NCI-H2196 treated with DMSO at 0.1 percent for 48 hours (cell line): ENCODE data around the gene CDK8.

Experiments used
- DNase-seq: peaks from one replicate; lab custom pipeline; 2025; ENCODE audit not compliant: unreplicated experiment; lab: John Stamatoyannopoulos, UW

Gene CDK8

DNA sequence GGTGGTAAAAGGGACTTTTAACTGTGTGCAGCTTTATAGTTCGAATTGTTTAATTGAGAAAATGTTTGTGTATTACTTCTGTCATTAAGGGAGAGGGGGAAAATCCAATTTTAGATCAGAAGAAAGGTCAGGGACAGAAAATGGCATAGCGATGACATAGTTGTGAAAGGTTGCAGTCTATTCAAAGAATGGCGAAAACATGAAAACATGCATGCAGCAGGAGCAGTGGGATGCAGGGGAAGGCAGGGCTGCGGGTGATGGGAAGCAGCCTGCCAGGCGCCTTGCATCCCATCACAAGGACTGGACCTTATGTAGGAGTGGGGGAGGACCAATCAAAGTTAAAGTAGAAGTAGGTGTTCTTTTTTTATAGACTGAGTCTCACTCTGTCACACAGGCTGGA is 125.9 kb downstream of the CDK8 start:
- no peak for DNase-seq

DNA sequence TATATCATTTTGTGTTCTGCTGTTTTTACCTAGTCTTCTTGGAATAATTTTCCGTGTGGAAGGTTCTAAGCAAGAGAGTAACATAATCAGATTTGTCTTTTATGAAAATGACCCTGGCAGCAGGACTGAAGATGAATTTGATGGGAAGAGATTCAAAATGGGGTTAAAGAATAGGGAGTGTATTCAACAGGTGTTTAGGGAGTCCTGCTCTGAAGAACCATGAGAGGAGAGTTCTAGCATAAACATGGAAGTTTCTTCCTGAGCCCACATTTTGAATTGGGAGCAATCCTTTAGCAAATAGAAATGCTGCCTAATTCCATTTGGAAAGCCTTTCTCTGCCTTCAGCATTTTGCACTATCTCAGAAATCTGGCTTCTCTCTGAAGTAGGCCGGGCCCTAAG is 127.0 kb downstream of the CDK8 start:
- no peak for DNase-seq

DNA sequence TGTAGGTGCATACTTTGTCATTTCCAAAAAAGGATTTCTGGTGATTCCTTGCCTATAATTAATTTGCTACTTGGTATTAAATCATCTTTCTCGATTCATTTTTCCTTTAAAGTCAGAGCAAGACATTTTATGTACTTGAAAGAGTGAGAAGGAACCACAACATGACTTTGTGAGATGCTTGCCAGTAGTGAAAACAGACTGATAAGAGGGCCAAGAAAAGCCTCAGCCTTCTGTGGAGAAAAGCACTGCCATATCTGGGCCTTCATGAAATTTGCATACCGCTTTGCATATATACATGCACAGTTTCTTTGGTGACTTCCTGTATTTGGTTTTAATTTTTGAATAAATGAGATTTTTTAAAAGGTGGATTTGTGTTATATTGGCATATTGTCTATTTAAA is 128.4 kb downstream of the CDK8 start:
- DNase-seq: no peak

DNA sequence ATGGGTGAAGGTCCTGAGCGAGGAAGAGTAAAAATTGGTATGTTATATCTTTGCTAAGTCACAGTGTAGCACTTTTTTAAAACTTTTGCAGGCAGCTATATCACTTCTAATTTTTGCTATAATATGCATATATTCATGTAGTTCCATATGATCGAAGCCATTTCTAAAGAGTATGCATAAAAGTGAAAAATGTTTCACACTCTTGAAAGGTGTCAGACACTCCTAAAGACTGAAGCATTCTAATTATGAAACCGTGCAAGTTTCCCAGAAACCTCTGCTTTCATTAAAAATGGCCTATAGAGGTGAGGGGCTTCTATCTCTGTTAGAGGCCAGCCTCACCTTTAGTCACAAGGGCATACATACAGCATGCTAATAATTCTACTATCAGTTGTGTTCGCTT is 128.9 kb downstream of the CDK8 start:
- DNase-seq: no peak

DNA sequence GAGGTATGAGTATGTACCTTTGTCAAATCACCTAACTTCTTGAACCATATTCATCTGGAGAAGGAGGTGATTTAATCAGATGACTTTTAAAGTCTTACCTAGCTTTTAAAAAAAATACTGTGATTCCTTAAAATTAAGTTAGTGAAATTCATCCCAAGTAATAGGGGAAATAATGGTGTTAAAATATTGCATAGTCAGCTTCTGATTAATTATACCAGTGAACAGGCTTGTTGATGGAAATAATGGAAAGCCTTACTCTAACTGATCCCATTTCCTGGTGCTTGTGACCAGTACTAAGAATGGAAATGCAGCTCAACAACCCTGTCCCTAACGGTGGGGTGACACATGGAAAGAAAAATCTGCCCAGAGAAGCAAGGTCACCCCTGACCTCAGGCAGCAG is 130.7 kb downstream of the CDK8 start:
- no peak for DNase-seq

DNA sequence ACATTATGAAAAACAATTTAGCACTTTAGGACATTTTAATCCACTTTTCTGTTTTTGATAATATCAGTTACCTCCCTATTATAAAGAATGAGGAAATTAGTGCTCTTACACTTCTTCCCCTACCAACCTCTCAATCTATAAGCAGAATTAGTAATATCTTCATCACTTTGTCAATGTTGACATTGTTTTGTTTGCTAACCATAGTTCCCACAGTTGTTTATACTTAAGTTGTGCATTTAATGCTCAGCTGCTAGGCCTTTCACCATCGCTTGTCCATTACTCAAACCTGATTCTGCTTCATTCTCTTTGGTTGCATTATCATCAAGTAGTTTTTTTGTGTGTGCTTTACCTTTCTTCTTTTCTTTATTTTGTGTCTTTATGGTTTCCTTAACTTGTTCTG is 132.1 kb downstream of the CDK8 start:
- no peak for DNase-seq

DNA sequence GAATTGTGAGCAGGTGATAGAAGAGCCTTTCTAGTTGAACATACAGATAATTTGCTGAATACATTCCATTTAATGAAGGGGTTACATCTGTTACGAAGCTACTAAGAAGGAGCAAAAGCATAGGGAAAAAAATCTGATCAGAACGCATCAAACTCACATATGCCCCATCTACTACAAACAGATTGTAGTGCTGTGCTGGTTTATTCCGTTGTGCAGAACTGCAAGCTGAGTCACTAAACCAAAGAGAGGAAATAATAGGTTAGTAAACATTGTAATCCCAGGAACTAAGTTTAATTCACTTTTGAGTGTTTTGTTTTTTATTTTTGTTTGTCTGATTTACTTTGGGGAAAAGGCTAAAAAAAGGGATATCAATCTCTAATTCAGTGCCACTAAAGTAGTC is 136.3 kb downstream of the CDK8 start:
- DNase-seq: no peak

DNA sequence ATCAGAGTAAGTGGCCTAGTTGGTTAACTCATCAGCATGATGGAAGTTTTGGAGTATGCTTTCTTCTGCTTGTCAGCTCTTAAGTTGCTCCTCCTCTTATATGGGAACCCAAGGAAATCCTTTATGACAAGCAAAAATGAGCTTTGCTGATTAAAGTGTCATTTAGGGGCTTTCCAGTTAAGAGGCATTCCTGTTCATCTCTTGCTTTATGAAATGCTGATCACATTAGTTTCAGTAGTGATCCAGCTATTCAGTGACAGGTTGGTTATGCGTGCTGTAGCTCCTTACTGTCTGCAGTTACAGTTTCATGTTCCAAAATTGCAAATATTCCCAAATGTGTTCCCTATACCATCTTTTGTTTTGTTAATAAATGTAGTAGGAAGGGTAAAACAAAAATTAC is 146.6 kb downstream of the CDK8 start:
- DNase-seq: no peak

DNA sequence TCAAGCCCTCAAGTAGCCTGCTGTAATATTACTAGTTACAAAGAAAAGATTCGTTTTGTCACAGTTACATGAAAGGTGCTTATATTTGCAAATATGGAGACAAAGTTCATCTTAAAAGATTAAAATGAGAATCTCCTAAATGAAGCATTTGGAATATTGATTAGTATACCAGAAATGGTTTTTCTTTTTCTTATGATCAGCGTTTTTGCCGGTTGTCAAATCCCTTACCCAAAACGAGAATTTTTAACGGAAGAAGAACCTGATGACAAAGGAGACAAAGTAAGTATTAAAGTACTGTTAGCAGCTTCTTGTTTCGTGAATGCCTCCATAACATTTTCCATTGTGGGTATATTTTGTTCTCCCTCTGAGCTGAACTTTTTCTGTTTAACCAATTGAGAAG is 147.1 kb downstream of the CDK8 start:
- no peak for DNase-seq

DNA sequence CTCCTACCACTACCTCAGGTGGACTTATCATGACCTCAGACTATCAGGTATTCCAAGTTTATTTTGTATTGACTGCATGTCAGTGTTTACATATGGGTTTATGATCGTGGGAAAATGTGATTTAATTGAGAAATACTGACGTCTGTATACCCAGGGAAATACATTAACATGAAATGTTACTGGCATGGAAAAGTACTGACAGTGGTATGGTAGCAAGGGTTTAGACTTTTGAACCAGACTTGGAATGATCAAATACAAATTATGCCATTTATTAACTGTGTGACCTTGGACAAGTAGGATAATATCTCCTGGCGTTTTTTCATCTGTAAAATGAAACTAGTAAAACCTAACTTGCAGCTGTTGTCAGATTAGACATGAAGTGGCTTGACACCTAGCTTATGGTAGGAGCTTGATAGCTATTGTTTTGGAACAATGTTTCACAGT is 147.7 kb downstream of the CDK8 start:
- DNase-seq: no peak

DNA sequence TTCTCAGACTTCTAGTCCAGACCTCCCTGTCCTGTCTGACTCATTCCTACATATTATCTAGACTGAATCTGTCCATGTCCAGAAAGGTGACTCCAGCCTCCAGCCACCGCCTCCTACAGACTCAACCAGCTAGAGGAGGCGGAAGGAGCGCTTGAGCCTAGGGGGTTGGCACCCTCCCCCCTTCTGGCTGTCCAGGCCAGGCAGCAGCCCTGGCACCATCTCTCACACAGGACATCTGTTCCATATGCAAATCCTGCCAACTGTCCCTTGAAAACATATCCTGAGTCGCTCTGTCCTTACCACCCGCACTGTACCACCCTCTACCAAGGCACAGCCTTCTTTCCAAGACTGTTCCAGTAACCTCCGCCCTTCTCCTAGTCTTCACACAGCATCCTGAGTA is 152.9 kb downstream of the CDK8 start:
- DNase-seq: no peak

DNA sequence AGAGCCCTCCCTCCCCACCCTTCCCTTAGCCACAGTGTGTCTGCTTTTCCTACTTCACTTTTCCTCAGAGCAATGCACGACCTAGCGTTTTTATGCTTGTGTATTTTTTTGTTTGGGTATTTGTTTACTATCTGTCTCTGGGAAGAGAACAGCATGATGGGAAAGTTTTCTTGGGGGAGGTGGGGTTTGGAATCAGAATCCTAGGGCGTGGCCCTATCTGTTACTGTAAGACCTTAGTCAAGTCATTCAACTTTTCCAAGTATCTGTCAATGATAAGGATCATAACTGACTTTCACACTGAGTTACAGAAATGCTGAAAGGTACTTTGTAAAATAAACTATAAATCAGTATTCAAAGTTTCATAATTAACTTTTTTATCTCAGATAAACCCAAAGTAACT is 157.3 kb downstream of the CDK8 start:
- no peak for DNase-seq

DNA sequence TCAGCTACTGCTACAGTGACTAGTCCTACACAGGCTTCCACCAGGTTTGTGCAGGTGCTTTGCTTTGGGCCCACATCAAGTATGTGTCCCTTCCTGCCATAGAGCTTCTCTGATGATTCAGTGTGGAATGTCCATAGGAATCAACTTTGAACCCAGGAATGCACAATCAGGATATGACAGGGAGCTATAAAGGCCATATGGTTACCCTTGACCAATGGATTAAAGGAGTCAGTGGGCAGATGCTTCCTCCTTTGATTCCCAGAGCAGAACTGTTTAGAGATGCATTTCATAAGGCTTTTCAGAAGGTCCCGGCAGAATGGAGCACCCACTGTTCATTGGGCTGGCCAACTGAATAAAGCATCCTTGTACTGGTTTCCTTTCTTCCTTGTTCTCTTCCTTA is 158.3 kb downstream of the CDK8 start:
- no peak for DNase-seq

DNA sequence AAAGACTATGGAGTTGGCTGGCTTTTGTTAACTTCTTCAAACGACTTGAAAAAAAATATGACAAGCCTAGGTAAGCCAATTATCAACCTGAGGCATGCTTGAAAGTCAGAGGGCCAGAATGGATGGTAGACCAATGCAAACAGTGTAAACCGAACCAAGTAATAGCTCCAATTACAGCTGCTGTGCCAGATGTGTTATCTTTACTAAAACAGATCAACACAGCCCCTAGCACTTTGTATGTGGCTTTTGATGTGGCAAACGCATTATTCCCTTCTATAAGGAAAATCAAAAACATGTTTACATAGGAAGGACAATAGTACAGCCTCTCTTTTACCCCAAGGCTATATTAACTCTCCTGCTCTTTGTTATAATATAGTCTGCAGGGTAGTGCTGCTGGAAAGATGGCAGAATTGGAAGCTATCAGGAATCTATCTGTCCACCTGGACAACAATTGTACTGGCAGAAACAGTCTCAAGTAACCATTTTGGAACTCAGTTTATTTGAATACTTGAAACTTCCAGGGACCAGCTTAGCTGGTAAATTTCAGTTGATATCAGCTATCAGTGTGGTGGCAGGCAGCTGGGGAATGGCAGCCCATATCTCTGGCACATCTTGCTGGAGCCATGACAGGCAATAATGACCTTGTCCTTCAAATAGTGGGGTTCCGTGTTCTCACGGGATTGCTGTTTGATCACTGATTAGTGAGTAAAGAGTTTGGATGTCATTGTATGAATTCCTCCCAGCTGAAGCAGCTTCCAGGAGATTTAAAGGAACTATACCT is 159.2 kb downstream of the CDK8 start:
- no peak for DNase-seq

DNA sequence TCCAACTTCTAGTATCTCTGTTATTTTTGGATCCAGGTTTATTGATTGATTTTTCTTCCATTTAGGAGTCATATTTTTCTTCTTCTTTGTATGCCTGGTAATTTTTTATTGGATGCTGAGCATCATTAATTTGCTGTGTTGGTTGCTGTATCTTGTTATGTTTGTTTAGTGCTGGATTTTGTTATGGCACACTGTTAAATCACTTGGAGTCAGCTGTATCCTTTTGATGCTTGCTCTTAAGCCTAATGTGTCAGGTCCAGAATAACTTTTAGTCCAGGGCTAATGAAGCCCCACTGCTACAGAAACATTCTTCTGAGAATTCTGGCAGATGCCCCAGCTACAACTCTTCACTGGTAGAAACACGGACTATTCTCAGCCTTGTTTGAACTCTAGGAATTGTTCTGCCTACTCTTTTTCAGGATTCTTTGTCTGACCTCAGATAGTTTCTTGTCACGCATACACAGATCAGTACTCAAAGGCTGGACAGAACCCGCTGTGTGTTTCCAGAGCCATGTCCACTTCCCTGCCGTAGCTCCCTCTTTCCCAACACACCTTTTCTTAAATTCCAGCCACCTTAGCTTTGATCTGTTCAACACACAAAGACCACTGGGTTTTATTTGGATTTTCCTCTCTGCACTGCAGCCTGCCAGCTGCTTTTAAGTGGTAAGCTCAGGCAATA is 166.5 kb downstream of the CDK8 start:
- no peak for DNase-seq

DNA sequence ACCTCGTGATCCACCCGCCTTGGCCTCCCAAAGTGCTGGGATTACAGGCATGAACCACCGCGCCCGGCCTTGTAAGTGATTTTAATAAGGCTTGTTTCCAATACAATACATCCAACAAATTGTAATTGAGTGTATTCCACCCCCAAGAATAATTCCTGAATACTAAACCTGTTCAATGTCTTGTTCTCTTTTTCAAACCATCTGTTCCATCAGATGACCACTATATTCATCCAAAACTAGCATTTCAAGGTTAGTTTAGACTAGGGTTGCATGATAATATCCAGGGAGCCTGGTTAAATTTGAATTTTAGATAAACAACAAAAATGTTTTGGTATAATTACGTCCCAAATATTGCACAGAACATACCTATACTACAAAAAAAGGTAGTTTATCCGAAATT is 168.1 kb downstream of the CDK8 start:
- no peak for DNase-seq

DNA sequence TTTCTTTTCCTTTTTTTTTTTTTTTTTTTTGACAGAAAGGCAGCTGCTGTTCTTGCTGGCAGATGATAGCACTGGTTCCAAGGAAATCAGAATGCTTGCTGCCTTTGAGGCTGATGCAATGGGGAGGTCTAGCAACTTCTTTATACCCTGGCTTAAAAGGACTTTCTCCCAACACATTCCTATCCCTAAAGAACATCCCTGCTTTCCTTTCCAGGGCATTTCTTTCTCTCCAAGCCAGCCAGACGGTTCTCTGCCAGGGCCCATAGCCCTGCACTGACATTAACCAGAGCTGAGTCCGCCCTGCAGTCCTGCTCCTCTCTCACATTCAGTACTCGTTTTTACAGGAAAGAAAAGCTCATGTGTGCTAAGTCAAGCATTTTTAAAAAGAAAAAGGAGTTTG is 169.7 kb downstream of the CDK8 start:
- no peak for DNase-seq

DNA sequence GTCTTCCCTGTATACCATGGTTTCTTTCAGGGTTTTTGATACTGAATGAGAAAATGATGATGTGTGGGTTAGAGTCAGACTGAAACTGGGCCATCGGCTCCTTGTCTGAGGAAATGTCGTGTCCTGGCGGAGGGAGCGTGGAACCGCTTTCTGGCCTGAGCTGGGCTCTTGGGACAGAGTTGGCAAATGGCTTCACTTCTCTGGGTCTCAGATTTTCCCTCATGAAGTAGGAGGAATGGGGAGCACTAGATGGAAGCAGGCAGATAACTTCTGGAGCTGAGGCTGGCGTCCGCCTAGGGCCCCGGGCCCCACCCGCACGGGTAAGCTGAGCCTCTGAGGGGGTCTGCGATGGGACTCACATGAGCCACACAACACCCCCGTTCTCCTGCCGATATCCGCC is 170.3 kb downstream of the CDK8 start:
- DNase-seq: no peak

DNA sequence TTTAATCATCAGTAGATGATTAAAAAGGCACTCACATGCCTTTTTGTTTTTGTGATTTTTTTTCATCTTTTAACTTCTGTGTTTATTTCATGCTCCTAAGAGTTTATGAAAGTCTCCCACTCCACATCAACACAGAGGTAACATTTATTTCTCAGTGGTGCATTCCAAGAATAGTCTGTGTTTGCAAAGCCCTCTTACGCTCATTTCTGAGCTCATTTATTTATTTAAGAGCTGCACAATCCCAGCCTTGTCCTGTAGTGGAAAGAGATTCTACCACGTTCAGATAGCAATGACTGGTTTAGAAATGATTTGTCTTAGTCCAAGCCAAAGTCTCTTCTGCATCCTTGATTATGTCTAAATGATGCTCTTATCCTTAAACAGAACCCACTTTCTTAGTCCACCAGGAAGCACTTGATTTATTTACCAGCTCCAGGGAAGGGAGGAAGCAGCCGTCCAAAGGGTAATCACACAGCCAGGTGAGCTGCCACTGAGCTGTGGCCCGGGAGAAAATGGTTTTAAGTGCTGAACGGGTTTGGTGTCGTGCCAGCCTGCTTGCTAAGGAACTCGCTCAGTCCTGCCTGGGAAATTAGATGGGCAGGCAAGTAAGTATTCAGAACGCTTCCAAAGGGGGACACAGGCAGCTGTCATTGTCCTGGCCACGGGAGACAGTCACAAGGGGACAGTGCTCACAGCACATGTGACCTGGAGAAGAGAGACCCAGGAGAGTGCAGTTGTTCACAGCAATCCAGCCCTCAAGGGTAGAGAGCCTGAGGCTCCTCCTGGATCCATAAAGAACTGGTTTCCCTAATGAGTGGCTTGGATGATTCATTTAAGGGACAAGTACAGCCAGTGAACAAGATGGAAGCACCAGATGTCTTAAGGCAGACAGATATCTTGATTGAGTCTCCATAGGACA is 171.8 kb downstream of the CDK8 start:
- peak; percentile 3 for DNase-seq

DNA sequence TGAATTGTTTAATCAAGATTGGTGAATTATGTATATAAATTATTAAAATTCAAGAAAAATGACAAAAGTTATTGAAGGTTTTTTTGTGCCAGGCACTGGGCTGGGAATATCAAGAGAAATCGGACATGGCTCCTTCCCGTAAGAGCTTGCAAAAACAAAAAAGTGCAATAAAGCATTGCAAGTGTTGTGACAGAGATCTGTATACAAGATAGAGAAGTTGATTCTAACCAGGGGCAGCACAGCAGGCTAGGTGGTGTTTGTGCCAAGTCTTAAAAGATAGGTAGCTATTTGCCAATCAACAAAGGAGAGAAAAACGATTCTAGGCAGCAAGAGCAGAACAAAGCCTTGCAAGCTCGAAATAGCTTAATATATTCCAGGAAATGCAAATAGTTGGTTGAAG is 179.8 kb downstream of the CDK8 start:
- no peak for DNase-seq

DNA sequence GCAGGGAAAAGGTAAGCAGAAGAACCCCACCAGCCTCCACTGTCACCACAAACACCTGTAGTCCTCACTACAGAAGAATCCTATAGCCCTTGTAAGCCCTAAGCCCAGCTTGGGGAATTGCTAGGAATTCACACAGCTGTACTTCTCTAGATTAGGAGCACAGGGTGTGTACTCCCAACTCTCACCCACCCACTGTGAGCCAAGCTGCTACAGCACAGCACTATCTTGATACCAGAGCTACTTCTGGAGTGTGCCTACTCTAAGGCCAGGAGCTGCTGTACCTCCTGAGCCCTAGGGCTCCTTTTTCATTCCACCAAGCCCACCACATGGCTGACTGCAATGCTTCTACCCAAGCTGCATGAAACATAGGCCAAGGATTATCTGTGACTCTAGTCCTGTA is 181.2 kb downstream of the CDK8 start:
- DNase-seq: no peak

DNA sequence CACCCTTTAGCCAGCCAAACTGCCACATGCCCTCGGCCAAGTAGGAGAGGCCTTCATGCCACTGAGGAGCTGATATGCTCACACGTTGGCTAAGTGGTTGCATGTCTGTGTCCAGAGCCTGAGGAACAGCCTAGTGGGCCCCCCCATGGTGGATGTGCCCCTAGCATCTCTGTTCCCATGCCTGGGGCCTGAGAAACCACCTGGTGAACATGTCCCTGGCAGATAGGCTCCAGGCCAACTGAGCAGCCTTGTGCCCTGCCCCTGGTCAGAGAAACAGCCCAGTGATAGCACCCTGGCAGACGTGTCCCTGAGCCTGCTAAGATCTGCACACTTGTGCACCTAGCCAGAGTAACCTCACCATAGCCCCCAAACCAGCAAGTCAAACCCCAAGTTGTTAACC is 181.7 kb downstream of the CDK8 start:
- no peak for DNase-seq
